ENCODE data around the gene KRT33B. TPM values are rescaled to one million over a fixed set of nuclear protein-coding genes. Genes with fewer than 3 reads are reported as not detected.

The KRT33B gene
- total RNA-seq, 1 experiment from 2014 or later: not detected

DNA sequence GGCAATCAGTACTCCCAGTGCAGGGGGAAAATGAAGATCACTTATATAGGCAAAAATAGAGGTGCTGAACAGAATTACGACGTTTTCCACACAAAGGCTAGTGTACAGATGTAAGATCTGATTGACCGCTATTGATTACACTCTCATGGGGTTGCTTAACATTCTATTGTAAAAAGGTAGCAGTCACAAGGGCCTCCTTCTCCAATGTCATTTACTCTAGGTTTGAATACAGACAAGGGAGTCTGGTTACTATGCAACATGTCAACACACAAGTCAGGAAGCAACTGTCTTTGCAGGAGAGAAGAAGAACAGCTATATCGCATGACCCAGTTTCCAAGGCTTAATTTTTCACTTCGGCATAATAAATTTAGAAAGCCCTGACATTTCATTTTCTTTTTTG lies 46.9 kb upstream of the KRT33B start:
- in situ Hi-C loops (cut with HindIII; ENCODE audit: low pct_unique_long_range_greater_than_20kb, low sequenced_read_pairs): no loop called here
- H3K4me1 ChIP-seq (ENCODE audit: control insufficient read depth, insufficient read depth, low read length): peaks cover 17% of the 10 kb centered on the region; the same call in 1 of the 2 replicates
- no peaks in the 10 kb centered on the region for H3K36me3 ChIP-seq (ENCODE audit: control insufficient read depth, insufficient read depth, low read length)
- no peaks in the 10 kb centered on the region for H3K9me3 ChIP-seq (ENCODE audit: control insufficient read depth, insufficient read depth, low read depth, low read length)
- TF ChIP-seq TCF7L2 (IDR thresholded peaks at IDR 0.05; ENCODE audit: low read depth, low read length) (no peak), SIN3A (IDR thresholded peaks at IDR 0.05; ENCODE audit: borderline replicate concordance, insufficient read depth, low read depth, low read length) (no peak), POLR2AphosphoS5 (IDR thresholded peaks at IDR 0.05; ENCODE audit: low read depth, low read length) (no peak)
- TF ChIP-seq, protein P1, sequence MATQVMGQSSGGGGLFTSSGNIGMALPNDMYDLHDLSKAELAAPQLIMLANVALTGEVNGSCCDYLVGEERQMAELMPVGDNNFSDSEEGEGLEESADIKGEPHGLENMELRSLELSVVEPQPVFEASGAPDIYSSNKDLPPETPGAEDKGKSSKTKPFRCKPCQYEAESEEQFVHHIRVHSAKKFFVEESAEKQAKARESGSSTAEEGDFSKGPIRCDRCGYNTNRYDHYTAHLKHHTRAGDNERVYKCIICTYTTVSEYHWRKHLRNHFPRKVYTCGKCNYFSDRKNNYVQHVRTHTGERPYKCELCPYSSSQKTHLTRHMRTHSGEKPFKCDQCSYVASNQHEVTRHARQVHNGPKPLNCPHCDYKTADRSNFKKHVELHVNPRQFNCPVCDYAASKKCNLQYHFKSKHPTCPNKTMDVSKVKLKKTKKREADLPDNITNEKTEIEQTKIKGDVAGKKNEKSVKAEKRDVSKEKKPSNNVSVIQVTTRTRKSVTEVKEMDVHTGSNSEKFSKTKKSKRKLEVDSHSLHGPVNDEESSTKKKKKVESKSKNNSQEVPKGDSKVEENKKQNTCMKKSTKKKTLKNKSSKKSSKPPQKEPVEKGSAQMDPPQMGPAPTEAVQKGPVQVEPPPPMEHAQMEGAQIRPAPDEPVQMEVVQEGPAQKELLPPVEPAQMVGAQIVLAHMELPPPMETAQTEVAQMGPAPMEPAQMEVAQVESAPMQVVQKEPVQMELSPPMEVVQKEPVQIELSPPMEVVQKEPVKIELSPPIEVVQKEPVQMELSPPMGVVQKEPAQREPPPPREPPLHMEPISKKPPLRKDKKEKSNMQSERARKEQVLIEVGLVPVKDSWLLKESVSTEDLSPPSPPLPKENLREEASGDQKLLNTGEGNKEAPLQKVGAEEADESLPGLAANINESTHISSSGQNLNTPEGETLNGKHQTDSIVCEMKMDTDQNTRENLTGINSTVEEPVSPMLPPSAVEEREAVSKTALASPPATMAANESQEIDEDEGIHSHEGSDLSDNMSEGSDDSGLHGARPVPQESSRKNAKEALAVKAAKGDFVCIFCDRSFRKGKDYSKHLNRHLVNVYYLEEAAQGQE (IDR thresholded peaks at IDR 0.05; ENCODE audit: insufficient read depth in 1 of 2, low read depth in 2 of 2, low read length in 1 of 2): no peak
- TF ChIP-seq, protein P2, sequence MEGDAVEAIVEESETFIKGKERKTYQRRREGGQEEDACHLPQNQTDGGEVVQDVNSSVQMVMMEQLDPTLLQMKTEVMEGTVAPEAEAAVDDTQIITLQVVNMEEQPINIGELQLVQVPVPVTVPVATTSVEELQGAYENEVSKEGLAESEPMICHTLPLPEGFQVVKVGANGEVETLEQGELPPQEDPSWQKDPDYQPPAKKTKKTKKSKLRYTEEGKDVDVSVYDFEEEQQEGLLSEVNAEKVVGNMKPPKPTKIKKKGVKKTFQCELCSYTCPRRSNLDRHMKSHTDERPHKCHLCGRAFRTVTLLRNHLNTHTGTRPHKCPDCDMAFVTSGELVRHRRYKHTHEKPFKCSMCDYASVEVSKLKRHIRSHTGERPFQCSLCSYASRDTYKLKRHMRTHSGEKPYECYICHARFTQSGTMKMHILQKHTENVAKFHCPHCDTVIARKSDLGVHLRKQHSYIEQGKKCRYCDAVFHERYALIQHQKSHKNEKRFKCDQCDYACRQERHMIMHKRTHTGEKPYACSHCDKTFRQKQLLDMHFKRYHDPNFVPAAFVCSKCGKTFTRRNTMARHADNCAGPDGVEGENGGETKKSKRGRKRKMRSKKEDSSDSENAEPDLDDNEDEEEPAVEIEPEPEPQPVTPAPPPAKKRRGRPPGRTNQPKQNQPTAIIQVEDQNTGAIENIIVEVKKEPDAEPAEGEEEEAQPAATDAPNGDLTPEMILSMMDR (IDR thresholded peaks at IDR 0.05): no peak
- DNase-seq (ENCODE audit: low read depth, low spot score): no peak
- ChIA-PET CTCF (no interaction called here), POLR2A (no interaction called here)
- H3K27ac ChIP-seq (ENCODE audit: low read length): peak overlapping the region; percentile 77; the same call in 1 of the 2 replicates
- intact Hi-C loops (cut with micrococcal nuclease; ENCODE audit: unreplicated experiment): no loop called here
- no TSS peak for BruUV-seq (replicated peaks)
- H3K4me3 ChIP-seq (ENCODE audit: low read depth in 2 of 2, low read length in 2 of 2): no peak overlapping the region
- no peaks in the 10 kb centered on the region for H3K27me3 ChIP-seq (ENCODE audit: control insufficient read depth, insufficient read depth, low read length)
- ATAC-seq: no peak

DNA sequence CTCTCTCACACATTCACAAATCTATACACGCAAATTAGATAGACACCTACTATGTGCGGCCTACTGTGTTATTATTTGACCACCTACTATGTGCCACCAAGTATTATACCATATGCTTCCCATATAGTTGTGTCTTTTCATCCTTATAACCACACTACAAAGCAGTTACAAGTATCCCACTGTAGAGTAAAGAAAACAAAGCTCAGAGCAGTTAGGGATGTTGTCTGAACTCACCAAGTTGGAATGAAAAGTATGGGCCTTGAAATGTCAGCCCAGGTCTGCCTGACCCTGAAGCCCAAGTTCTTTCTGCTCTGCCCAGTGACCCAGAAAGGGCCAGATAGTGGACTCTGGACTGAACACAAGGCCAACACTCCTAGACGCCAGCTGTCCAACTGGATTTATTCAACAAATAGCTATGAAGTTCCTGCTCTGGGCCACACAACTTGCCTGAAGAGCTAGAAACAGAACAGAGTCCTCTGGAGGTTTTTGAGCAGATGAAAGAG lies 46.3 kb upstream of the KRT33B start:
- intact Hi-C loops (cut with micrococcal nuclease; ENCODE audit: unreplicated experiment) (no loop called here), in situ Hi-C loops (cut with HindIII; ENCODE audit: low pct_unique_long_range_greater_than_20kb, low sequenced_read_pairs) (no loop called here)
- Histone ChIP-seq H3K9me3 (ENCODE audit: control insufficient read depth, insufficient read depth, low read depth, low read length) (no peaks in the 10 kb centered on the region), H3K4me1 (ENCODE audit: control insufficient read depth, insufficient read depth, low read length) (peaks cover 17% of the 10 kb centered on the region; the same call in 1 of the 2 replicates), H3K4me3 (ENCODE audit: low read depth in 2 of 2, low read length in 2 of 2) (no peak overlapping the region), H3K36me3 (ENCODE audit: control insufficient read depth, insufficient read depth, low read length) (no peaks in the 10 kb centered on the region), H3K27ac (ENCODE audit: low read length) (peak overlapping the region; percentile 77), H3K27me3 (ENCODE audit: control insufficient read depth, insufficient read depth, low read length) (no peaks in the 10 kb centered on the region)
- BruUV-seq (replicated peaks): no TSS peak
- no peak for TF ChIP-seq TCF7L2 (IDR thresholded peaks at IDR 0.05; ENCODE audit: low read depth, low read length)
- no peak for TF ChIP-seq SIN3A (IDR thresholded peaks at IDR 0.05; ENCODE audit: borderline replicate concordance, insufficient read depth, low read depth, low read length)
- no peak for TF ChIP-seq POLR2AphosphoS5 (IDR thresholded peaks at IDR 0.05; ENCODE audit: low read depth, low read length)
- TF ChIP-seq, protein P2 (IDR thresholded peaks at IDR 0.05): no peak
- TF ChIP-seq, protein P1 (IDR thresholded peaks at IDR 0.05; ENCODE audit: insufficient read depth in 1 of 2, low read depth in 2 of 2, low read length in 1 of 2): no peak
- ChIA-PET POLR2A (no interaction called here), CTCF (no interaction called here)
- ATAC-seq (peak; percentile 69), DNase-seq (ENCODE audit: low read depth, low spot score) (no peak)

All from Panc1 (cell line).